SH-SY5Y (cell line): ENCODE data around the gene VLDLR.

ENCODE experiments used
- GATA2 ChIP-seq: IDR thresholded peaks from 2 replicates; pipeline ENCODE4 v1.6.1; 2011; ENCODE audit warnings: mild to moderate bottlenecking, low read depth, low read length
- GATA3 ChIP-seq: IDR thresholded peaks from 2 replicates; pipeline ENCODE4 v1.6.1; 2011; ENCODE audit warnings: low read depth, mild to moderate bottlenecking, low read length, moderate library complexity

DNA sequence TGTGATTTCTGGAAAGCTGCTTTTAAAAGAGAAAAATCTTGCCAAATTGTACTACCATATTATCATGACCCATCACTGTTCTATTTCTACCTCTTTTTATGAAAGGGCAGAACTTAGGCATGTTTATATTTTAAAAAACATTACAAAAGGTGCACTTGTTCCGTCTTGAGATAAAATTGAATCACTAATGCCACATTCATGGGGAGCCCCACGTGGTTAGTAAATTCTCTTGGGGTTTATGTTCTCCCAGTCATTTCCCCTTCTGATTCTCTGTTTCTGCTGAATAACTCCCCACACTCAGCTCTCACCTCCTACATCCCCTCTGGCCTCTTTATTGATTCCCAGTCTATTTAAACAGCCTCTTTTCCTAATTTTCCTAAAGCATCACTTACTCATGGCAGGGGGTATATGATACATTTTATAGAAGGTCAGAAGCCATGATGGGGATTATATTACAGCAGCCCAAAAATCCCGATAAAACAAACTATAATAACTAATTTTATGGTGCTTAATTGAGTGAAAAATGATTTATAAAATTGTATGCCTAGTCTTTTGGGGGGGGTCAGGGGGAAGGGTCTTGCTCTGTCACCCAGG, 19.7 kb upstream of the VLDLR start:
- TF ChIP-seq GATA2 = no peak
- no peak for TF ChIP-seq GATA3
